Naive thymus-derived CD4-positive, alpha-beta T cell (primary cell): Measurements from ENCODE around the gene HSD11B2. TPM values are rescaled to one million over a fixed set of nuclear protein-coding genes. Genes with fewer than 3 reads are reported as not detected.

Experiments used
- ATAC-seq: fragments of 150-1000 bp; cut with Tn5 transposase; 2 replicates; pipeline ENCODE4 v1.10.0; 2021; ENCODE audit warnings: mild to moderate bottlenecking, moderate library complexity
- CTCF ChIA-PET: fragments of 350-600 bp; sonication (Branson Sonifier 250); formaldehyde crosslinking; loops from one replicate; lab custom pipeline; 2021; ENCODE audit warnings: antibody characterized with exemption; lab: Charles Lee
- POLR2A ChIA-PET: fragments of 350-600 bp; sonication (Branson Sonifier 250); formaldehyde crosslinking; loops from one replicate; lab custom pipeline; 2021; ENCODE audit warnings: antibody characterized with exemption, inconsistent platforms; lab: Charles Lee
- DNase-seq, 9 donors: peaks; one replicate each; pipeline versions ENCODE4 v3.0.0 to v3.0.0-alpha.2; 2020 to 2022; ENCODE audit warnings: mixed read lengths in 1 of 9
- H3K27ac ChIP-seq: one replicate; pipeline ENCODE4 v1.7.0; 2013; ENCODE audit warnings: mild to moderate bottlenecking, low read depth, low read length, moderate library complexity
- H3K27me3 ChIP-seq, 2 donors: one replicate each; pipeline ENCODE4 v1.7.0; 2013; ENCODE audit warnings: low read length in 2 of 2, mild to moderate bottlenecking in 2 of 2, moderate library complexity in 2 of 2; ENCODE audit not compliant: control insufficient read depth in 2 of 2, insufficient read depth in 2 of 2
- H3K36me3 ChIP-seq, 3 experiments: 1 replicate in 2 of 3; 2 replicates in 1 of 3; pipeline ENCODE4 v1.7.0; 2013; ENCODE audit warnings: low read length in 3 of 3, mild to moderate bottlenecking in 3 of 3, moderate library complexity in 1 of 3; ENCODE audit not compliant: insufficient read depth in 3 of 3, control insufficient read depth in 2 of 3
- H3K4me1 ChIP-seq, 2 donors: one replicate each; pipeline ENCODE4 v1.7.0; 2013; ENCODE audit warnings: low read length in 2 of 2, mild to moderate bottlenecking in 2 of 2, moderate library complexity in 1 of 2; ENCODE audit not compliant: control insufficient read depth in 2 of 2, insufficient read depth in 2 of 2
- H3K4me3 ChIP-seq: 2 replicates; pipeline ENCODE4 v1.7.0; 2013; ENCODE audit warnings: mild to moderate bottlenecking, low read length
- H3K9me3 ChIP-seq, 3 experiments: 1 replicate in 2 of 3; 2 replicates in 1 of 3; pipeline ENCODE4 v1.7.0; 2013; ENCODE audit warnings: low read length in 3 of 3; ENCODE audit not compliant: control insufficient read depth in 2 of 3
- H3K27ac Mint-ChIP-seq, 9 donors: one replicate each; pipeline ENCODE4 v1.8.0; 2020 to 2022; ENCODE audit warnings: mixed read lengths in 9 of 9, mild to moderate bottlenecking in 8 of 9, moderate library complexity in 5 of 9, inconsistent platforms in 2 of 9
- H3K27me3 Mint-ChIP-seq, 5 donors: one replicate each; pipeline ENCODE4 v1.8.0; 2021 to 2022; ENCODE audit warnings: mixed read lengths in 5 of 5, mild to moderate bottlenecking in 1 of 5
- H3K36me3 Mint-ChIP-seq, 5 donors: one replicate each; pipeline ENCODE4 v1.8.0; 2020 to 2022; ENCODE audit warnings: mixed read lengths in 5 of 5, mild to moderate bottlenecking in 3 of 5, inconsistent platforms in 1 of 5
- H3K4me1 Mint-ChIP-seq, 7 donors: one replicate each; pipeline ENCODE4 v1.8.0; 2020 to 2022; ENCODE audit warnings: mixed read lengths in 7 of 7, mild to moderate bottlenecking in 3 of 7, inconsistent platforms in 1 of 7
- H3K4me3 Mint-ChIP-seq, 10 donors: one replicate each; pipeline ENCODE4 v1.8.0; 2020 to 2022; ENCODE audit warnings: mild to moderate bottlenecking in 10 of 10, mixed read lengths in 10 of 10, moderate library complexity in 6 of 10, inconsistent platforms in 2 of 10
- H3K9me3 Mint-ChIP-seq, 11 donors: one replicate each; pipeline ENCODE4 v1.8.0; 2020 to 2022; ENCODE audit warnings: mixed read lengths in 11 of 11, mild to moderate bottlenecking in 4 of 11, inconsistent platforms in 1 of 11, moderate library complexity in 1 of 11
- intact Hi-C, 2 donors: fragments of 100-400 bp; cut with micrococcal nuclease; formaldehyde crosslinking; loops; one replicate each; pipeline ENCODE4 v1.15.1; 2023
- polyA plus RNA-seq, 2 donors: library from polyadenylated mRNA; unstranded; fragments of 300-500 nt; fragmentation: Illumina TruSeq; gene quantifications; one replicate each; pipeline ENCODE4 v1.2.3, GENCODE V29; 2021
- total RNA-seq, 6 experiments: library from RNA in 5 of 6; stranded (reverse) in 5 of 6; gene quantifications; 1 replicate in 5 of 6; 2 replicates in 1 of 6; pipeline ENCODE4 v1.2.3 and lab custom pipeline; 2021 to 2026

The HSD11B2 gene
- total and polyA plus RNA-seq, 7 experiments from 2014 or later = 0.17 TPM; not detected in 6

DNA sequence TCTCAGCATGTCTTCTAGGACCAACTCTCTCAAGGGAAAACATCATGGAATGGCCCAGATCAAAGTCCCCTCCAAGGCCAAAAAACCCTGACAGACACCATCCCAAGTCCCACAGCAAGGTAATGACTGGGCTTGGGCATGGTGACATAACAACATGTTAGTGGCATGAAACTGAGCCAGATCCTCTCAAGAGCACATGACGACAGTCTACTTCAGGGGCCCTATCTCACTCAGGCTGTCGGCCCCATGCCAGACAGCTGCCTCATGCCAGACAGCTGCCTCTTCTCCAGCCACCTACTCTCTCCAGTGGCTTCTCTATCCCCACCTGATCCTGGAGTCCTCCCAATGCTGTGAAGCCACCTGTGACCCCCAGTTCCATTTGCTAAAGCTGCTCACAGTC lies 18.4 kb downstream of the HSD11B2 start:
- Histone ChIP-seq H3K27me3 (no peaks in the 10 kb centered on the region), H3K4me3 (no peak overlapping the region), H3K36me3 (peaks cover 0 to 89% (median 0%) of the 10 kb centered on the region in 3 experiments), H3K9me3 (no peaks in the 10 kb centered on the region), H3K4me1 (no peaks in the 10 kb centered on the region), H3K27ac (no peak overlapping the region)
- POLR2A ChIA-PET = no interaction called here
- H3K9me3 Mint-ChIP-seq = no peaks in the 10 kb centered on the region
- no peak for DNase-seq
- intact Hi-C loops = no loop called here
- no peak for ATAC-seq
- no peaks in the 10 kb centered on the region for H3K27me3 Mint-ChIP-seq
- H3K4me1 Mint-ChIP-seq = peaks cover 0 to 11% (median 4%) of the 10 kb centered on the region in 7 donors
- H3K4me3 Mint-ChIP-seq = no peak overlapping the region
- peak overlapping the region in 1 of 9 donors; percentile 83 for H3K27ac Mint-ChIP-seq
- H3K36me3 Mint-ChIP-seq = peaks cover 2 to 24% (median 7%) of the 10 kb centered on the region in 5 donors
- CTCF ChIA-PET = no interaction called here

DNA sequence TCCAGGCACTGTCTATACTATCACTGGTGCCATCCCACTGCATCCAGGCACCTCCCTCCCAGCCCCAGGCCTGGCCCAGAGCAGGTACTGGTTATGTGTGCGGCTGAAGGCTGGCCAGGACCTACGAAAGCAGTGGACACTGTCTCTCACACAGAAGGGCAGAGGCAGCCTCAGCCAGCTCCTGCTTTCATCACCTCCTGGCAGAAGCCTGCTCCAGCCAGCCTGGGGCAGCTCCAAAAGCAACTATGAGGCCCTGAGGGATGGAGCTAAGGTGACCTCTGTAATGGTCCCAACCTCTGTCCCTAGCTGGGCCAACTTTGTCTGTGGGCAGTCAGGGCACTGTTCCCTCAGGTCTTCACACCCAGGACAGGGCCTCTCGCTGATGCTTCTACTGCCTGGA lies 18.8 kb downstream of the HSD11B2 start:
- Mint-ChIP-seq H3K4me3 (no peak overlapping the region), H3K36me3 (peaks cover 2 to 24% (median 7%) of the 10 kb centered on the region in 5 donors), H3K27ac (peak overlapping the region in 1 of 9 donors; percentile 83), H3K4me1 (peaks cover 0 to 11% (median 4%) of the 10 kb centered on the region in 7 donors), H3K9me3 (no peaks in the 10 kb centered on the region), H3K27me3 (no peaks in the 10 kb centered on the region)
- Histone ChIP-seq H3K9me3 (no peaks in the 10 kb centered on the region), H3K4me1 (no peaks in the 10 kb centered on the region), H3K27me3 (no peaks in the 10 kb centered on the region), H3K27ac (no peak overlapping the region), H3K36me3 (peaks cover 0 to 85% (median 0%) of the 10 kb centered on the region in 3 experiments), H3K4me3 (no peak overlapping the region)
- DNase-seq (no peak), ATAC-seq (no peak)
- intact Hi-C loops = no loop called here
- ChIA-PET POLR2A (no interaction called here), CTCF (no interaction called here)

DNA sequence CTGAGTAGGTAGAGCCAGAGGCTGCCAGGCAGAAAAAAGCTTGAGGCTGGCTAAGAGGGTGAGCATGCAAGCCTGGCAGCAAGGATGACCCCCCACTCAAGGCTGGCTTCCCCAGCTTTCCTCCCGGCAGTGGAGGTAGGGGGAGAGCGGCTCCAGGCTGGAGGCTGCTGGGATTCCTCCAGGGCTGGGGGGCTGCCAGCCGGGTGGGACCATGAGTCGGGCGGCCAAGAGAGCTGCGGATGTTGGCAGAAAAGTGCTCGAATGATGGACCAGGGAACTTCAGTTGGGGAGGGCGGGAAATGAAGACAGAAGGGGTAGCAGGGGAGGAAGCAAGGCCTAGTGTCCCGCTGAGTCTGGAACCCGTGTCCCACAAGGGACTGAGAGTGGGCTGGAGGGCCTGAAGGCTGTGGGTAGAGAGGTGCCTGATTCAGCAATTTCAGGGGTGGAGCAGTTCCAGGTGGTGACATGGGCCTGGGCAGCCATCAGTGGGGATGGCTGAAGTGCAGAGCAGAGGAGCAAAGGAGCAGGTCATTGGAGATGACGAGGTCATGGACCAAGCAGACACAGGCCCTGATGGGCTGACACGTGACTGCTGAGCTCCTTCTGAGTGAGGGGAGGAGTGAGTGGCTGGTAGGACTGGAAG lies 20.3 kb downstream of the HSD11B2 start:
- H3K27me3 Mint-ChIP-seq = no peaks in the 10 kb centered on the region
- ATAC-seq = no peak
- Histone ChIP-seq H3K4me3 (no peak overlapping the region), H3K4me1 (no peaks in the 10 kb centered on the region), H3K27ac (no peak overlapping the region), H3K9me3 (no peaks in the 10 kb centered on the region), H3K36me3 (peaks cover 0 to 70% (median 0%) of the 10 kb centered on the region in 3 experiments), H3K27me3 (no peaks in the 10 kb centered on the region)
- ChIA-PET POLR2A (no interaction called here), CTCF (no interaction called here)
- peak overlapping the region in 1 of 9 donors; percentile 52 for H3K27ac Mint-ChIP-seq
- H3K4me3 Mint-ChIP-seq = no peak overlapping the region
- peaks cover 2 to 21% (median 7%) of the 10 kb centered on the region in 5 donors for H3K36me3 Mint-ChIP-seq
- H3K4me1 Mint-ChIP-seq = peaks cover 2 to 16% (median 9%) of the 10 kb centered on the region in 7 donors
- H3K9me3 Mint-ChIP-seq = no peaks in the 10 kb centered on the region
- intact Hi-C loops = no loop called here
- no peak for DNase-seq

DNA sequence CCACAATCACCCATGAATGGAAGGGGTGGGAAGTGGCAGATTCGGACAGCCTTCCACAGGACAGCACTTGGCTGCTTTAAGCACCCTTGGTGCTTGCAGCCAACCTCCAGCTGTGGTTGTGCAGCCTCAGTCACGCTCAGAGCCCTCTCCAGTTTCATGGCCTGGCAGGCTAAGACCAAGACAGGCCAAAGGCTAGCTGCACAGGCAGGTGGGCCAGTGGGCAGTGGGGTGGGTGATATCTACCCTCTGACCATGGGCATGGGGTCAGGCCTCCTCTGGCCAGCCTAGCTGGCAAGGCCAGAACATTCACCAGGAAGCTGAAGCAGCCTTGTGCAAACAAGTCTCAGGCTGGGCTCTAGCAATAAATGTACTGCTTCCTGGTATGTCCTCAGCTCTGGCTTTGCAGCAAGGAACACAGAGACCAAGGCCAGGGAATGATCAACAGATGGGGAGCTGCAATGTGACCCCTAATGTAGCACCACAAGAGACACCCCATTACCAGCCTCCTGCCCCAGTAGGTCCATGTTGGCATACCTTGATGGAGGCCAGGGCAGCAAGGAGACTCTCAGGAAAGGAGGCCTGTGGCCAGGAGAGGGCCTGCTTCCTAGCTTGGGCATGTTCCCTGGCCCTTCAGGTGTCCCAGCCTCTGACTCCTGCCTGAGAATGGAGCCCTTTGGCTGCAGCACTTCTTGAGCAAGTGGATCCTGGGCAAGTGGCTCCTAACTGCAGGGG lies 20.9 kb downstream of the HSD11B2 start:
- peaks cover 0 to 64% (median 0%) of the 10 kb centered on the region in 3 experiments for H3K36me3 ChIP-seq
- H3K27me3 ChIP-seq = no peaks in the 10 kb centered on the region
- H3K27ac Mint-ChIP-seq = no peak overlapping the region
- no peak for DNase-seq
- H3K36me3 Mint-ChIP-seq = peaks cover 2 to 22% (median 7%) of the 10 kb centered on the region in 5 donors
- intact Hi-C loops = no loop called here
- no peaks in the 10 kb centered on the region for H3K9me3 ChIP-seq
- ATAC-seq = no peak
- no peaks in the 10 kb centered on the region for H3K27me3 Mint-ChIP-seq
- H3K4me3 ChIP-seq = no peak overlapping the region
- ChIA-PET POLR2A (no interaction called here), CTCF (interaction anchor here (0.8 kb wide), 1 partner anchor 35 kb away, joined by 3 read pairs; no protein-coding TSS in a partner anchor)
- H3K4me1 Mint-ChIP-seq = peaks cover 5 to 23% (median 12%) of the 10 kb centered on the region in 7 donors
- no peaks in the 10 kb centered on the region for H3K4me1 ChIP-seq
- no peak overlapping the region for H3K27ac ChIP-seq
- H3K4me3 Mint-ChIP-seq = no peak overlapping the region
- no peaks in the 10 kb centered on the region for H3K9me3 Mint-ChIP-seq

DNA sequence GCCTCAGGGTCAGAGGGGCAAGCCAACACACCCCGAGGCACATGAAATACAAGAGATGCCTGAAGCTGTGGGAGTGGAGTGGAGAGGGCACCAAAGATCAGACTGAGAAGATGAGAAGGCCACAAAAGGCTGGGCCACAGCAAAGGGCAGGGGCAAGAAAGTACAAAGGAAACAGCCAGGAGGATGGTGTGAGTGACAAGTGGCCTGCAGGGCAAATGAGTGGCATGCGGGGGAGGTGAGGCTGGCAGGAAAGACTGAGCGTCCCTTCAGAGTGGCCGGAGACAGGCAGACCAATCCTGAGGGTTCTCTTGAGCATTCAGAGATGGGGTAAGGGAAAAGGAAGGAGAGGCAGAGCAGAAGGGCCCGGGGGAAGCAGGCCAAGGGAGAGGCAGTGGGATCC lies 23.2 kb downstream of the HSD11B2 start:
- Histone ChIP-seq H3K27ac (no peak overlapping the region), H3K9me3 (no peaks in the 10 kb centered on the region), H3K4me3 (no peak overlapping the region), H3K4me1 (no peaks in the 10 kb centered on the region), H3K27me3 (no peaks in the 10 kb centered on the region), H3K36me3 (peaks cover 0 to 55% (median 0%) of the 10 kb centered on the region in 3 experiments)
- intact Hi-C loops = no loop called here
- DNase-seq = no peak
- ATAC-seq = no peak
- H3K9me3 Mint-ChIP-seq = no peaks in the 10 kb centered on the region
- H3K27me3 Mint-ChIP-seq = no peaks in the 10 kb centered on the region
- peaks cover 5 to 31% (median 14%) of the 10 kb centered on the region in 7 donors for H3K4me1 Mint-ChIP-seq
- ChIA-PET POLR2A (no interaction called here), CTCF (no interaction called here)
- no peak overlapping the region for H3K4me3 Mint-ChIP-seq
- peak overlapping the region in 1 of 9 donors; percentile 8 for H3K27ac Mint-ChIP-seq
- H3K36me3 Mint-ChIP-seq = peaks cover 2 to 23% (median 7%) of the 10 kb centered on the region in 5 donors

DNA sequence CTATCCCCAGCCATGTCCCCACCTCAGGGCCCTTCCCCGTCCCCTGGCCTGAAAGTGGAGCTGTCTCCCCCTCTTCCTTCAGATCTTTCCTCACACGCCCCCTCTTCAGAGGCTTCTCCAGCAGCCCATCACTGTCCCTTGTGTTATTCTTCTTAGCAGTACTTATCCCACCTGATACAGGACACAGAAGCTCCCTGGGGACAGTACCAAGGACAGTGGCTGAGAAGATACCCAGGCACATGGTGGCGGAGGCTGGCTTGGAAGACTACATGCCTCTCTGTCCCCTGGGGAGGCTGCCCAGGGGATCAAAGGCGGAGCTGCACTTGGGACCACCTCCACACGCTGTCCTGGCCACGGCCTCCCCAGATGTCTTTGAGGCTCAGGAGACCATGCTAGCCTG lies 23.9 kb downstream of the HSD11B2 start:
- Mint-ChIP-seq H3K9me3 (no peaks in the 10 kb centered on the region), H3K36me3 (peaks cover 2 to 16% (median 7%) of the 10 kb centered on the region in 5 donors), H3K27me3 (no peaks in the 10 kb centered on the region), H3K4me1 (peaks cover 5 to 31% (median 14%) of the 10 kb centered on the region in 7 donors), H3K27ac (peak overlapping the region in 3 of 9 donors; percentile 32 to 67 (median 32)), H3K4me3 (no peak overlapping the region)
- ATAC-seq = no peak
- H3K4me3 ChIP-seq = no peak overlapping the region
- no peak for DNase-seq
- ChIA-PET POLR2A (no interaction called here), CTCF (no interaction called here)
- no peaks in the 10 kb centered on the region for H3K9me3 ChIP-seq
- no peak overlapping the region for H3K27ac ChIP-seq
- no peaks in the 10 kb centered on the region for H3K4me1 ChIP-seq
- peaks cover 0 to 52% (median 0%) of the 10 kb centered on the region in 3 experiments for H3K36me3 ChIP-seq
- H3K27me3 ChIP-seq = no peaks in the 10 kb centered on the region
- intact Hi-C loops = no loop called here
